ENCODE data around the gene SSTR5.

The SSTR5 gene

GRCh38 chr16:1040346-1040745 lies 32.2 kb upstream of the SSTR5 start:
- DNase-seq: no peak

- DNase-seq: no peak
These were observed 30.4 kb upstream of the SSTR5 start for GRCh38 chr16:1042049-1042744.

- no peak for DNase-seq
These were observed 29.7 kb upstream of the SSTR5 start for GRCh38 chr16:1042866-1043265.

- no peak for DNase-seq
These were observed 28.6 kb upstream of the SSTR5 start for GRCh38 chr16:1043881-1044451.

GRCh38 chr16:1044460-1045309 lies 27.9 kb upstream of the SSTR5 start:
- DNase-seq: no peak

- DNase-seq: no peak
These were observed 27.1 kb upstream of the SSTR5 start for GRCh38 chr16:1045310-1045992.

GRCh38 chr16:1045993-1046911 lies 26.3 kb upstream of the SSTR5 start:
- DNase-seq: no peak

- no peak for DNase-seq
These were observed 25.4 kb upstream of the SSTR5 start for GRCh38 chr16:1047123-1047522.

- DNase-seq: no peak
These were observed 24.7 kb upstream of the SSTR5 start for GRCh38 chr16:1047801-1048200.

GRCh38 chr16:1048442-1049112 lies 24.0 kb upstream of the SSTR5 start:
- DNase-seq: no peak

GRCh38 chr16:1049113-1049975 lies 23.2 kb upstream of the SSTR5 start:
- DNase-seq: no peak

- no peak for DNase-seq
These were observed 22.6 kb upstream of the SSTR5 start for GRCh38 chr16:1049976-1050247.

GRCh38 chr16:1050516-1050915 lies 22.0 kb upstream of the SSTR5 start:
- no peak for DNase-seq

GRCh38 chr16:1050921-1051320 lies 21.6 kb upstream of the SSTR5 start:
- no peak for DNase-seq

GRCh38 chr16:1051446-1051845 lies 21.1 kb upstream of the SSTR5 start:
- no peak for DNase-seq

GRCh38 chr16:1052721-1053120 lies 19.8 kb upstream of the SSTR5 start:
- DNase-seq: no peak

- DNase-seq: no peak
These were observed 19.4 kb upstream of the SSTR5 start for GRCh38 chr16:1053121-1053521.

- no peak for DNase-seq
These were observed 18.7 kb upstream of the SSTR5 start for GRCh38 chr16:1053700-1054368.

GRCh38 chr16:1054660-1055556 lies 17.6 kb upstream of the SSTR5 start:
- no peak for DNase-seq

Measured in NCI-H1436 treated with DMSO at 0.1 percent for 48 hours (cell line).